A549 (cell line): ENCODE results near the gene AQR. TPM values are rescaled to one million over a fixed set of nuclear protein-coding genes. Genes with fewer than 3 reads are reported as not detected.

Experiments
- ATAC-seq, 2 experiments: fragments of 200-7000 bp in 1 of 2; fragments of >200 bp in 1 of 2; cut with Nextera tagmentation in 1 of 2; cut with Tn5 transposase in 1 of 2; 3 replicates each; pipeline versions ENCODE4 v1.8.0 to v1.9.1; 2018 to 2020; ENCODE audit warnings: mild to moderate bottlenecking in 1 of 2, moderate library complexity in 1 of 2
- CTCF ChIA-PET: fragments of 300-600 bp; sonication (Branson Sonifier 250); formaldehyde crosslinking; extraction: SDS; loops from one replicate; lab custom pipeline; 2021; ENCODE audit warnings: antibody characterized with exemption, inconsistent platforms; lab: Yijun Ruan, JAX
- POLR2A ChIA-PET: fragments of 350-600 bp; formaldehyde crosslinking; extraction: SDS; loops from one replicate; lab custom pipeline; 2021; ENCODE audit warnings: antibody characterized with exemption, inconsistent platforms; lab: Yijun Ruan, JAX
- DNase-seq, 2 experiments: peaks; one replicate each; pipeline versions ENCODE4 v3.0.0 to v3.0.0-alpha.2; 2011 to 2016; ENCODE audit warnings: low read depth in 1 of 2, low spot score in 1 of 2
- FAIRE-seq: peaks from 2 replicates; lab custom pipeline; 2011; peaks lifted over from hg19 to GRCh38; lab: Jason Lieb, UNC
- H3K27ac ChIP-seq, 2 experiments: fragments of >200 bp; sonication (Bioruptor Twin); formaldehyde crosslinking; 3 replicates each; pipeline ENCODE4 v1.5.1; 2016 to 2017
- H3K4me1 ChIP-seq: fragments of >200 bp; sonication (Bioruptor Twin); formaldehyde crosslinking; 3 replicates; pipeline ENCODE4 v1.6.1; 2016
- H3K4me2 ChIP-seq: fragments of >200 bp; sonication (Bioruptor Twin); formaldehyde crosslinking; 3 replicates; pipeline ENCODE4 v1.6.1; 2016
- H3K4me3 ChIP-seq: fragments of >200 bp; sonication (Bioruptor Twin); formaldehyde crosslinking; 3 replicates; pipeline ENCODE4 v1.5.1; 2016
- H3K9me3 ChIP-seq: fragments of >200 bp; sonication (Bioruptor Twin); formaldehyde crosslinking; 3 replicates; pipeline ENCODE4 v1.6.1; 2016
- ATOH8 ChIP-seq: fragments of 250-450 bp; sonication (Bioruptor Pico); IDR thresholded peaks from 2 replicates; pipeline ENCODE4 v1.5.0; 2020; ENCODE audit warnings: low read depth, mild to moderate bottlenecking, moderate library complexity
- BHLHE40 ChIP-seq: IDR thresholded peaks from 2 replicates; pipeline ENCODE4 v1.6.1; 2012; ENCODE audit warnings: low read depth, low read length, inconsistent platforms
- CBX2 ChIP-seq: fragments of 200-600 bp; sonication (generic); IDR thresholded peaks from 2 replicates; pipeline ENCODE4 v1.6.1; 2016; ENCODE audit warnings: low read depth, mild to moderate bottlenecking, borderline replicate concordance
- CEBPB ChIP-seq, 2 experiments: fragments of >200 bp in 1 of 2; sonication (Bioruptor Twin) in 1 of 2; formaldehyde crosslinking in 1 of 2; IDR thresholded peaks; 2 replicates each; pipeline ENCODE4 v1.6.1; 2012 to 2016
- CTCF ChIP-seq: fragments of >200 bp; sonication (Bioruptor Twin); formaldehyde crosslinking; IDR thresholded peaks from 3 replicates; pipeline ENCODE4 v1.5.1; 2016
- EHF ChIP-seq: fragments of 250-450 bp; sonication (Bioruptor Pico); IDR thresholded peaks from 2 replicates; pipeline ENCODE4 v1.5.0; 2020; ENCODE audit warnings: mild to moderate bottlenecking
- FOSB ChIP-seq: fragments of 250-450 bp; sonication (Bioruptor Pico); IDR thresholded peaks from 2 replicates; pipeline ENCODE4 v1.5.0; 2020; ENCODE audit warnings: mild to moderate bottlenecking, moderate library complexity
- FOSL2 ChIP-seq, 2 experiments: fragments of 450-650 bp in 1 of 2; fragments of >200 bp in 1 of 2; sonication (Bioruptor Twin) in 1 of 2; formaldehyde crosslinking; IDR thresholded peaks; 2 replicates each; pipeline versions ENCODE4 v1.5.0 to v1.6.1; 2016 to 2020; ENCODE audit warnings: mild to moderate bottlenecking in 1 of 2, moderate library complexity in 1 of 2
- FOXS1 ChIP-seq: fragments of 250-450 bp; sonication (Bioruptor Pico); IDR thresholded peaks from 2 replicates; pipeline ENCODE4 v1.5.0; 2020; ENCODE audit warnings: mild to moderate bottlenecking, moderate library complexity
- GATA3 ChIP-seq: IDR thresholded peaks from 2 replicates; pipeline ENCODE4 v1.6.1; 2012; ENCODE audit warnings: borderline replicate concordance
- HEYL ChIP-seq: fragments of 250-450 bp; sonication (Bioruptor Pico); IDR thresholded peaks from 2 replicates; pipeline ENCODE4 v1.8.0; 2021; ENCODE audit warnings: mild to moderate bottlenecking, moderate library complexity
- HMGXB4 ChIP-seq: fragments of 250-450 bp; sonication (Bioruptor Pico); IDR thresholded peaks from 2 replicates; pipeline ENCODE4 v1.5.0; 2021; ENCODE audit warnings: mild to moderate bottlenecking, moderate library complexity, borderline replicate concordance
- KDM5A ChIP-seq: fragments of 200-600 bp; sonication (generic); IDR thresholded peaks from 2 replicates; pipeline ENCODE4 v1.6.1; 2016; ENCODE audit warnings: antibody characterized with exemption, mild to moderate bottlenecking
- MAFK ChIP-seq: fragments of 450-650 bp; IDR thresholded peaks from 2 replicates; pipeline ENCODE4 v1.6.1; 2014; ENCODE audit not compliant: partially characterized antibody
- NPAS2 ChIP-seq: fragments of 250-450 bp; sonication (Bioruptor Pico); IDR thresholded peaks from 2 replicates; pipeline ENCODE4 v1.8.0; 2022; ENCODE audit warnings: mild to moderate bottlenecking, moderate library complexity, borderline replicate concordance
- PHF8 ChIP-seq: fragments of 200-600 bp; sonication (generic); IDR thresholded peaks from 2 replicates; pipeline ENCODE4 v1.6.1; 2016; ENCODE audit warnings: low read depth, mild to moderate bottlenecking, antibody characterized with exemption, moderate library complexity, borderline replicate concordance
- POLR2A ChIP-seq: IDR thresholded peaks from 2 replicates; pipeline ENCODE4 v1.6.1; 2012; ENCODE audit warnings: mild to moderate bottlenecking, low read length
- RAD21 ChIP-seq, 2 experiments: fragments of >200 bp in 1 of 2; sonication (Bioruptor Twin) in 1 of 2; formaldehyde crosslinking in 1 of 2; IDR thresholded peaks in 1 of 2; conservative IDR thresholded peaks in 1 of 2; 2 replicates in 1 of 2; 3 replicates in 1 of 2; pipeline ENCODE4 v1.6.1; 2012 to 2018; ENCODE audit warnings: inconsistent platforms in 1 of 2
- RCOR1 ChIP-seq: fragments of 150-350 bp; IDR thresholded peaks from 2 replicates; pipeline ENCODE4 v1.6.1; 2014; ENCODE audit warnings: antibody characterized with exemption, low read length, low read depth
- RFX5 ChIP-seq: fragments of 450-650 bp; IDR thresholded peaks from 2 replicates; pipeline ENCODE4 v1.7.1; 2014; ENCODE audit warnings: antibody characterized with exemption, mild to moderate bottlenecking, moderate library complexity
- RNF2 ChIP-seq: fragments of 200-600 bp; sonication (generic); IDR thresholded peaks from 2 replicates; pipeline ENCODE4 v1.6.1; 2016; ENCODE audit warnings: low read depth, mild to moderate bottlenecking, antibody characterized with exemption, moderate library complexity, borderline replicate concordance
- SMC3 ChIP-seq: fragments of >200 bp; sonication (Bioruptor Twin); formaldehyde crosslinking; IDR thresholded peaks from 3 replicates; pipeline ENCODE4 v1.6.1; 2018; ENCODE audit warnings: inconsistent platforms
- TFCP2L1 ChIP-seq: fragments of 250-450 bp; sonication (Bioruptor Pico); IDR thresholded peaks from 2 replicates; pipeline ENCODE4 v1.5.0; 2021; ENCODE audit warnings: mild to moderate bottlenecking
- ZFP36 ChIP-seq: fragments of 450-650 bp; IDR thresholded peaks from 2 replicates; pipeline ENCODE4 v1.6.1; 2014; ENCODE audit warnings: borderline replicate concordance; ENCODE audit not compliant: partially characterized antibody
- WGBS: methylation state at CpG from one replicate; pipeline ENCODE4 v1.1.6; 2017; ENCODE audit errors: missing lambda C conversion rate; 5-methylcytosine and 5-hydroxymethylcytosine counted together
- polyA plus RNA-seq, 4 experiments: library from polyadenylated mRNA; depleted of rRNA in 3 of 4; stranded (reverse); fragments of >200 nt; fragmentation: RNase III in 1 of 4; extraction: RNeasy Plus Mini Kit Qiagen cat#74134 plus additional on column Dnase treatment in 1 of 4; gene quantifications; 2 replicates in 3 of 4; 3 replicates in 1 of 4; pipeline ENCODE4 v1.2.3, GENCODE V29; 2011 to 2017

Gene AQR
- polyA plus RNA-seq, 2 of the 4 experiments (the other 2 are of a cell fraction), result 22.3 to 58.5 TPM

- POLR2A ChIA-PET, result no interaction called here
- FAIRE-seq (no peak), ATAC-seq (no peak; a peak in 1 of 6 replicates), DNase-seq (no peak)
- no peak for TF ChIP-seq HEYL (CRISPR knock-in tag)
- no peak for TF ChIP-seq RAD21 (conservative IDR thresholded peaks at IDR 0.05 in 1 of 2, IDR thresholded peaks at IDR 0.05 in 1 of 2)
- no peak for TF ChIP-seq BHLHE40
- TF ChIP-seq NPAS2 (CRISPR knock-in tag), result no peak
- TF ChIP-seq TFCP2L1 (CRISPR knock-in tag), result no peak
- no peak for TF ChIP-seq CTCF
- no peak for TF ChIP-seq SMC3
- TF ChIP-seq CBX2, result no peak
- TF ChIP-seq ZFP36, result no peak
- TF ChIP-seq RCOR1, result no peak
- Histone ChIP-seq H3K9me3 (no peaks in the 10 kb centered on the region), H3K4me3 (no peak overlapping the region), H3K27ac (no peak overlapping the region), H3K4me2 (no peak overlapping the region), H3K4me1 (peaks cover under 1% of the 10 kb centered on the region; the same call in 1 of the 3 replicates)
- 75% methylated on average over 6 of the region's 6 CpGs for WGBS
- CTCF ChIA-PET, result interaction anchor here (1.0 to 1.7 kb wide), 4 partner anchors 8 to 13 kb away, joined by 3 to 4 read pairs (median 4); no protein-coding TSS in a partner anchor
Measured at GRCh38 chr15:35005933-35006332, 36.4 kb upstream of the AQR start.

GRCh38 chr15:35003928-35004327, 34.4 kb upstream of the AQR start:
- FAIRE-seq, result no peak
- Histone ChIP-seq H3K4me1 (peaks cover 9% of the 10 kb centered on the region), H3K9me3 (no peaks in the 10 kb centered on the region), H3K27ac (no peak overlapping the region), H3K4me3 (no peak overlapping the region), H3K4me2 (no peak overlapping the region)
- ChIA-PET POLR2A (interaction anchor here (0.7 to 2.0 kb wide), 2 partner anchors 29 to 35 kb away, joined by 3 to 5 read pairs; partner anchors contain the start of gene AQR), CTCF (interaction anchor here (1.1 kb wide), 1 partner anchor 16 kb away, joined by 3 read pairs; the partner anchor contains the start of gene ZNF770)
- no peak for DNase-seq
- TF ChIP-seq EHF (CRISPR knock-in tag) (no peak), RNF2 (no peak), PHF8 (no peak), GATA3 (no peak), FOSB (CRISPR knock-in tag) (no peak), HMGXB4 (CRISPR knock-in tag) (no peak), POLR2A (no peak), ATOH8 (CRISPR knock-in tag) (no peak), RFX5 (no peak), KDM5A (no peak), FOXS1 (CRISPR knock-in tag) (no peak), CEBPB (IDR thresholded peaks at IDR 0.05) (no peak), FOSL2 (IDR thresholded peaks at IDR 0.05) (no peak), FOSL2 (CRISPR knock-in tag; IDR thresholded peaks at IDR 0.05) (no peak), MAFK (no peak)
- no peak for ATAC-seq
- WGBS, result 75% methylated on average over 3 of the region's 3 CpGs
